CD4-positive, alpha-beta T cell treated with Interleukin-4 for 4 hours (primary cell): ENCODE data around the gene UPP2.

Experiments
- DNase-seq: peaks from one replicate; pipeline ENCODE4 v3.0.0-alpha.2; 2020

UPP2 gene

DNA sequence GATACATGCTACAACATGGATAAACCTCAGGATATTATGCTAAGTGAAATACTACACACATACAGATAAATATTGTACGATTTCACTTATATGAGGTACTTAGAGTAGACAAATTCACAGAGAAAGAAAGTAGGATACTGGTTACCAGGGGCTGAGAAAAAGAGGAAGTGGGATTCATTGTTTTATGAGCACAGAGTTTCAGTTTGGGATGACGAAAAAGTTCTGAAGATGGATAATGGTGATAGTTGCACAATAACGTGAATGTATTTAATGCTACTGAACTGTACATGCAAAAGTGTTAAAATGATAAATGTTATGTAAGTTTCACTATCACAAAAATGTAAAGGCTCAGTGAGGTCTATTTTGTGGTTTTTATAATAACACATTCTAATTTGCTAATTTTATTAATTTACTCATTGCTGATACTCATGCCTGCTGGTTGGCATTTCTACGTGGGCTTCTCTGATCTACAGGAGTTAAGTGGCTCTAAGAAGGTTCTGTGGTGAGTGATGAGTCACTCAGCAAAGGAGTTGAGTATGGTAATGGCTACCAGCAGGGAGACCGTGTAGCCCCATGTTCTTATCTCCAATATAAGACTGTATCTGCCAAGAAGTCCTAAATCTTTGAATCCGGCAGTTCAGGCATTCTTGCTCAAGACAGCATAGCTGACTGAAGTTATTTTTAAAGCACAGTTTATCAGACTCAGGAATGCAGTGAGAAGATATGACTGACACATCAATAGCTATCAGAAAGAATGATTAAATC is 41.1 kb downstream of the UPP2 start:
- DNase-seq: no peak

DNA sequence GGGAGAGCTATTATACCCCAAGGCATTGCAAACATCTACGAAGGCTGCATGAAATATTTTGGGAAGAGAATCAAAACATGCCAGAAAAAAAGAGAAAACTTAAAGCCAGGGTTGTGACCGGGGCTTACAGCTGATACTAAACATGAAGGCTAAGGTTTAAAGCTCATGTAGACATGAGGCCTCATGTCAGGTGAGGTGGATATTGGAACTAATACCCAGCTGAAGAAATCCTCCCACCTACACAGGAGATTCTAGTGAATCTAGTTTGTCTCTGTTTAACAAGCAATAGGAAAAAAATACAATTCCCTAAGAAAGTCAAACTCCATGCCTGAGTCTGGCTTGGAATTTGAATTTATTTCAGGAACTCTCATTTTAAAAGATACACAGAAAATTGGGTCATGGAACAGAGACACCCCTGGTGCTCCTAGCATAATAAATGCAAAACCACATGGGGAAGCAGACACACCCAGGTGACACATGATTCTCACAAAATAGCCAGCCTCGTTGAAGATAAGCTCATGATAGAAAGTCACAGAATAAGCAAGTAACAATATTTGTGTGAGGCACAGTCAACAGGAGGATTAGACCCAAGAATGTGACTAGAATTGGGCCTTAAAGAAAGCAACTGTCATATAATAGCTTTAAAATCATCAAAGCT is 42.2 kb downstream of the UPP2 start:
- DNase-seq: no peak

DNA sequence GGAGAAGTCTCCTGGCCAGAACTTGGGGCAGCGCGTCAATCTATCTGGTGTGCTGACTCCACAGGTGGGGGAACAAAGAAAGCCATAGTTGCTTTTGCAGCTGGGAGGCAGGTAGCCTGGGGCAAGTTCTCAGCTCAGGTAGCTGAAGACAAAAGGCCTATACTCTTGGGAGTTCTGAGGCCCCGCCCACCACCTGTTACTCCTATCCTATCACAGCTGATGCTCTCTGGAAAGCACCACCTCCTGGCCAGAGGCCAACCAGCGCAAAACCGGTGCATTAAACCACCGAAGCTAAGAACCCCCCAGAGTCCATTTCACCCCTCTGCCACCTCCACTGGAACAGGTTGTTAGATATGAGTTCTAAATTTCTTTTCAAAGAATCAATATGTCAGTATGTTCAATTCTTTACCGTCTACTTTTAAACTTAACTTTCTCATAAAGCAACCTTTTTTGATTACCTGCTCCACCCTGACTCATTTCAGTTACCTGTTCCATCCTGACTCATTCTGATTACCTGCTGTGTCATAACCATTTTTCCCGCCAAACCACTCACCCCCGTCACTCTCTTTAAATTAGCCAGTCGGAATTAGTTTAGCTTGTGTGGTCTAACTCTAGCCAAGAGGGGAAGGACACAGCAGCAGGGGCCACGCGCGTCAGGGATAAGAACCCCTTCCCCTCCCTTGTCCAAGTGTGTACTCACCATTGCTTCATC is 43.4 kb downstream of the UPP2 start:
- DNase-seq: no peak

DNA sequence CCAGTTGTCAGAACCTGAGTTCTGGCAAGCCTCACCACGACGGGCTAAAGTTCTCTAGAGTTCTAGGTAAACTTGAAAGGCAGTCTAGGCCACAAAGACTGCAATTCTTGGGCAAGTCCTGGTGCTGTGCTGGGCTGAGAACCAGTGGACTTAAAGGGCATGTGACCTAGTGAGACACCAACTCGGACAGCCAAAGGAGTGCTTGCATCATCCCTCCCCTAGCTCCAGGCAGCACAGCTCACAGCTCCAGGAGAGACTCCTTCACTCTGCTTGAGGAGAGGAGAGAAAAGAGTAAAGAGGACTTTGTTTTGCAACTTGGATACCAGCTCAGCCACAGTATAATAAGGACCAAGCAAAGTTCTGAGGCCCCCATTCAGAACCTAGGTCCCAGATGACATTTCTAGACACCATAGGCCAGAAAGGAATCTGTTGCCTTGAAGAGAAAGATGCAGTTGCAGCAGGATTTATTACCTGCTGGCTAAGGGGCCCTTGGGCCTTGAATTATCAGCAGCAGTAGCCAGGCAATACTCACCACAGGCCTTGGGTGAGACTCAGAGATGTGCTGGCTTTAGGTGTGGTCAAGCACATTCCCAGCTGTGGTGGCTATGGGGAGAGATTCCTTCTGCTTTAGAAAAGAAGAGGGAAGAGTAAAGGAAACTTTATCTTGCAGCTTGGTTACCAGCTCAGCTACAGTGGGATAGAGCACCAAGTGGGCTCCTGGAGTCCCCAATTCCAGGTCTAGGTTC is 51.8 kb downstream of the UPP2 start:
- no peak for DNase-seq

DNA sequence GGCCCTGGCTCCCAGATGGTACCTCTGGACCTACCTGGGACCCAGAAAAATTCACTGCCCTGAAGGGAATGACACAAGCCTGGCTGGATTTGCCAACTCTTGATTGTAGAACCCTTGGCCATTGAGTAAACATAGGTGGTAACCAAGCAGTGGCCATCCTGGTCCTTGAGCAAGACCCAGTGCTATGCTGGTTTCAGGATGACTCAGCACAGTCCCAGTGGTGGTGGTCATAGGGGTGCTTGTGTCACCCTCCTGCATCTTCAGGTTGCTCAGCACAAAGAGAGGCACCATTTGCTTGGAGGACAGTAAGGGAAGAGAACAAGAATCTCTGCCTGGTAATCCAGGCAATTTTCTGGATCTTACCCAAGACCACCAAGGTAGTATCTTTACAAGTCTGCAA is 52.9 kb downstream of the UPP2 start:
- DNase-seq: no peak

DNA sequence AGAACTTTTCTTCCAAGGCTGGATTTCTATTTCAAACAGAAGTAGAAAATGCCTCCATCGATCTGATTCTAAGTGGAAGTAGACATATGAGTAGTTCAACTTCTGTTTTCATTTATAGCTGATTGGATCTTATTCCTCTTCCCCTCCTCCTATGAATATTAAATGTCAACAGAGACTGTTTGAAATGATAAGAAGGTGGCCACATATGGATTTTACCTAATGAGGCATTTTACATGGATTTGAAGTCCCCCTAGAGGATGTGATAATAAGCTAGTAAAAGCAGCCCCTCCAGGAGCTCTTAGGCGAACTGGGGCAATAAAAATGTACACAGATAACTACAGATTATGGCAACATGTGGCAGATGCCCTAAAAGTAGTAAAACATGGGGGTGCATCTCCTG is 71.0 kb downstream of the UPP2 start:
- no peak for DNase-seq

DNA sequence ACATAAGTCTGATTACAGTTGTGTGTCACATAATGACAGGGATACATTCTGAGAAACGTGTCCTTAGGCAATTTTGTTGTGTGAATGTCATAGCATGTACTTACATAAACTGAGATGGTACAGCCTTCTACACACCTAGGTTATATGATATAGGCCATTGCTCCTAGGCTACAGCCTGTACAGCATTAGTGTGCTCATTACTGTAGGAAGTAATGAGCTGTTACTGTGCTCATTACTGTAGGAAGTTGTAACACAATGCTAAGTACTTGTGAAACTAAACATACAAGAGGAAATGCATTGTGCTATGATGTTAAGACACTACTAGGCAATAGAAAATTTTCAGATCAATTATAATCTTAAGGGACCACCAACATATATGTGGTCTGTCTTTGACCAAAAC is 72.8 kb downstream of the UPP2 start:
- no peak for DNase-seq

DNA sequence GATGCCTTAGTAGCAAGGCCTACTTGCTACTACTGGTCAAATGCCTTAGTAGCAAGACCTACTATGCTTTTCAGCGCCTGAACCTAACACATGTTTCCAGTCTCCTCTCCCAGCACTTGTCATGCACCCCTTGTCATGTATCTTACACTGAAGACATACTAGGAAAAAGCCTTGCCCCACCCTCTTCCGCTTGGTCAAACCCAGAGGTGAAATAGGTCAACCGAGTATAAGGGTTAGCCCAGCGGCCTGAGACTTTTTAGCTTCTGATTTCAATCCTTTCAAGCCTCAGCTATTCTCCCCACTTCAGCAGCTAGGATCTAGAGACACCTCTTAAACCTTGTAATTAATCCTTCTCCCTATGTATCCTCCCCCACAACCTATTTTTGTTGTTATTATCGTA is 73.3 kb downstream of the UPP2 start:
- no peak for DNase-seq

DNA sequence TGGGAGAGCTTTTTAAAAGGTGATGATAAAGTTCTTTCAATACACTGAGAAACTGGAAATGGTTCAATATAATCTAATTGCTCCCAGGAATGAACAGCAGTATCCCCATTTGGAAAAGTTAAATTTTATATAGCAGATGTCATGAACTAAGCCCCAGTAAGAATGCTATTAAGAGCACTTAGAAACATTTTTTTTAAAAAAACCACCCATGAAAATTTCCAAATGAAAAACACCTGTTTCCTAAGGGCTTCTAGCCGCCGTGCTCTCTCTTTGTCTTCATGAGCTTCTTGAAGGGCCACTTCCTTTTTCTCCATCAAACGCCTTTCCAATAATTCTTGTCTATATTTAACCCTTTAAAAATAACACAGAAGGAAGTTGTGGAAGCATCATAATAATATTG is 77.0 kb downstream of the UPP2 start:
- no peak for DNase-seq

DNA sequence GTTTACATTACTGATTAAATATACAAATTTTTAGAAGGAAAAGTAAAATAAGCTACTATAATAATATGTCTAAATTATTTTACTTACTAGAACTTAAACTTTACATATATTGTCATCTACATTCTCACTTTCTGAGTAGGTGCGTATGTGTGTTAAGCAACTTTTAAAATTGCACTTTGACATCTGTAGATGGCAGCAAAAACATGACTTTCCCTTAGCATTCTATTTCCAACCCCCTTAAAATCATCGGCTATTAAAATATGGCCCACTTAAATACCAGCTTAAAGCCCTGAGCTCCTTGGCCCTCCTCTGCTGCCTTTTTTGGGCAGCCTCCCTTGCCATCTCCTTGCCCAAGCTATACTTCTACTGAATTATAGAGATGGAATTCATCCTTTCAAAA is 78.0 kb downstream of the UPP2 start:
- DNase-seq: peak; percentile 2

DNA sequence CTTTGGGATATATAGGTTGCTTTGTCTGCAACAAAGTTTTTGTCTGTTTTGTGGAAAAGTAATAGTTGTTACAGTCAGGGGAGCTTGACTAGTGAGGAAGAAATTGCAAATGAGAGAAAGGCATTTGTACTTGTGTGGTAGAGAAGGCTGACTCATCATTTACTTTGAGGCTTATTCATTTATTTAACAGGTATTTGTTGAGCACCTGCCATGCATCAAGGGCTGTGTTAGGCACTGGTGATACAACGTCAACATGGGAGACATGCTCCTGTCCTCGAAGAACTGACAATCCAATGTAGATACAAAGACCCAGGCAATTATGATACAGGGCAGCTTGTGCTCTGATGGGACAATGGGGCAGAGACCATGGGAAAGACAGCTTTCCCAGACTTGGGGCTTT is 79.5 kb downstream of the UPP2 start:
- no peak for DNase-seq

DNA sequence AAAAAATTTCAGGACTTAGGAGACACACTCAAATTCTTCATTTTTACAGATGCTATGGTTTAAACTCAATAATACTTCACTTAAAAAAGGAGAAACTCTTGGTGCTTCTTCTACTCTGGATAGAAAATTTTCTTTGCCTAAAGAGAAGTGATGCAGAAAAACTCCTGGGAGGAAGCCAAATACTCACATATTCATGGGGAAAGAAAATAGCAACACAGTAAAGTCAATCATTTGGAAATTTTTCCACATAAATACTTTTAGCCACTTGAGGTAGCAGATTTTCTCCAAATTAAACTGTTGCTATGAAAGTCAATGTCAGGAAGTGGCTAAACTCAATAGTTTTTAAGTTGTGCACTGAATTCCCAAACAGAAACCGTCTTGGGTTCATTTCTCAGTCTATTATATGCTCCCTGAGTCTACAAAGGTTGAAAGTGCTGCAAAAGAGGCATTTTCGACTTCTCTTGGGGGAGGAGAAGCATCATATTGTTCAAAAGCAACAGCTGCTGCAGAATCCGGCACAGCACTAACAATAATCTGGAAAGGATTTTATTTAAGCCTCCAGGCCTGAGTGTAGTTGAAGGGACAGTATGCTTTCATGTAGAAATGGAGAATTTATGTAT is 81.1 kb downstream of the UPP2 start:
- DNase-seq: no peak

DNA sequence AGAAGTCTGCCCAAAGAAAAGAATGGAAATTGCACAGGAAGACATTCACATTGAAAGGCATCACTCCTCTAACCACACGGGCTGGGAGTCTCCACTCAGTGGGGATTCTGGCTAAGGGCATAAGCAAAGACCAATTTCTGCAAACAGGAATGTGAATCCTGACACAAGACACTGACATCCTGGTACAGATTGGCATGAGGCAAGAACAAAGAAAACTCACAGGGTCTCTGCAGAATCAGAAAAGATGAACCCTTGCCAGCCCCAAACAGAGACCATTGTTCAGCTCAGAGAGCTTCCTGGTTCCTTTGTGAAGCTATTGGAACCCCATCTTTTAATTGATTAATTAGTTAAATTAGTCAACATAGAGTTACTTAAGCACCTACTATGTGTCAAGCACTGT is 82.3 kb downstream of the UPP2 start:
- no peak for DNase-seq

DNA sequence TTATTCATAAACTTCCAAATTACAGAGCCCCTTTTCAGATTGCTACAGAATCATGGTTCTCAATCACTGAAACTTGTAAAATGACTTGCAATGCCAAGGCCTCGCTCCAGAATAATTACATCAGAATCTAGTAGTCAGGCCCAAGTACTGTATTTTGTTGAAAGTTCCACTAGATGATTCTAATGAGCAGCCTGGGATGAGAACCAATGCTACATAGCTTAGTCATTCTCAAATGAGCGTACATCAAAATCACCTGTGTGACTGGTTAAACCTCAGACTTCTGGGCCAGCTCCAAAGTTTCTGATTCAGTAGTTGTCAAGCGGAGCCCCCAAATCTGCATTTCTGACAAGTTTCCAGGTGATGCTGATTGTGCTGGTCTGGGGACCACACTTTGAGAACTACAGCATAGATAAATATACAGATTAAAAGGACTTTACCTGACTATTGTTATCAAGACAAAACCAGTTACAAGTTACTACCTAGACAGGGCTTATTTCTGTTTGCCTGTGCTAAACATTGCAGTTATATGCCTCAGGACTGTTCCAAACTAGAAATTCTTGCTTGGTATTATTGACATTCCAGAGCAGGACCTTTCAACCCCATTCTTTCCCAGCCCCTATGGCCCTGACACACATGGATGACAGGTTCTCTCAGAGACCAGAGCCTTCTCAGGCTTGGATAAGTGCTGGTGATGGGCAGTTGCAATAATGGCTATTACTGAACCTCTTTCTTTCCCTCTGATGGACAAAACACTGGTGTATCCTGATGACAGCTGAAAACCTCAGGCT is 83.1 kb downstream of the UPP2 start:
- DNase-seq: no peak
